Measurements from ENCODE around the gene WASL.
"Not testable (repeated sequence)": the region's sequence is repeated elsewhere in the genome, so short reads cannot be mapped to it uniquely, and the experiment has no call there.

WASL gene

DNA sequence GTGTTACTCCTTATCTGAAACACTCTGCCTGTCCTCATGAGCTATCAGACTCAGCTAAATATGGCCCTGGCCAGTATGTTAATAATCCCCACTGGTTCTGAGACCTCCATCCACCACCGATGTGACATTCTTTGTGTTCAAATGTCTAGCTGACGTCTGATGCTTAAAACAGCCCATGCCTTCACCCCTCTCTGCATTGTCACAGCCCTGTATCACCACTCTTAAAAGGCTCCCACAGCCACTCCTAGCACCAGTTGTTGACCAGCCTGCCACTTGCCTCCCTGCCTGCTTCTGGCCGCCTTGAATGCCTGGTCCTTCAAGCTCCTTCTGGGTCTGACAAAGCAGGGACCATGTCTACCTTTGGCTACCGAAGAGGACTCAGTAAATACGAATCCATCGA is 93.2 kb downstream of the WASL start, which contains the start of gene LMOD2:
LMOD2 (plus strand) TSS at position 253 of the 400 bp plus-strand sequence; CDS start at position 351, 98 bp downstream.
- no peak for DNase-seq

GRCh38 chr7:123653162-123653561 is 95.6 kb downstream of the WASL start:
- DNase-seq: no peak

- DNase-seq: no peak
Measured at GRCh38 chr7:123652406-123652805, 96.4 kb downstream of the WASL start.

DNA sequence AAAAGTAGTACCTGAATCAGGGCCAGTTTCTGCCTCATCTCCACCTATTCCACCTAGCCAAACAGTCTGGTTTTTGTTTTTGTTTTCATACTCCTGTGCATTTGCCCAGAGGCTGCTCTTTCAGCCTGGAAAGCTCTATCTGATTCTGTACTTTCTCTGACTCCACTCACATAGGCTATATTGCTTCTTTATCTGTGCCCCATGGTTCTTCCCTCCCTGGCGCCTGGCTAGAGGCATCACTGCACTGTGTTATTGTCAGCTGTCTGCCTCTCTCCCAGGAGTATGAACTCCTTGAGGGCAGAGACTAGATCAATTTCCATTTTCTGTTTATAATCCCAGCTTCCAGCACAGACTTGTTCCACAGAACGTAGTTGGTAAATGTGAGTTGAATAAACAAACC is 98.2 kb downstream of the WASL start:
- no peak for DNase-seq

GRCh38 chr7:123649964-123650363 is 98.8 kb downstream of the WASL start:
- DNase-seq: no peak

DNA sequence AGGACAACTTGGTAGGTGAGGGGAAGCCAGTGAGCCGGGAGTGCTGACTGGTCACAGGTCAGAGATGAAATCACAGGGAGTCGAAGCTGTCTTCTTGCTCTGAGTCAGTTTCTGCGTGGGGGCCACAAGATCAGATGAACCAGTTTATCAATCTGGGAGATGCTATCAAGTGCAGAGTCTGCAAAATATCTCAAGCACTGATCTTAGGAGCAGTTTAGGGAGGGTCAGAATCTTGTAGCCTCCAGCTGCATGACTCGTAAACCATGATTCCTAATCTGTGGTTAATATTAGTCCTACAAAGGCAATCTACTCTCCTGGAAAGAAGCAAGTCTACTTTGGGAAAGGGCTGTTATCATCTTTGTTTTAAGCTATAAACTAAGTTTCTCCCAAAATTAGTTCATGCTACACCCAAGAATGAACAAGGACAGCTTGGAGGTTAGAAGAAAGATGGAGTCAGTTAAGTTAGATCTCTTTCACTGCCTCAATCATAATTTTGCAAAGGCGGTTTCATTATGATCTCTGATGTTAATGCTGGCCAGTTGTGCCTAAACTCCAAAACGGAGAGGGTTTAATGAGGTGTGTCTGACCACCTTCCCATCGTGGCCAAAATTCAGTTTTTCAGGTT is 101.6 kb downstream of the WASL start:
- DNase-seq: no peak

DNA sequence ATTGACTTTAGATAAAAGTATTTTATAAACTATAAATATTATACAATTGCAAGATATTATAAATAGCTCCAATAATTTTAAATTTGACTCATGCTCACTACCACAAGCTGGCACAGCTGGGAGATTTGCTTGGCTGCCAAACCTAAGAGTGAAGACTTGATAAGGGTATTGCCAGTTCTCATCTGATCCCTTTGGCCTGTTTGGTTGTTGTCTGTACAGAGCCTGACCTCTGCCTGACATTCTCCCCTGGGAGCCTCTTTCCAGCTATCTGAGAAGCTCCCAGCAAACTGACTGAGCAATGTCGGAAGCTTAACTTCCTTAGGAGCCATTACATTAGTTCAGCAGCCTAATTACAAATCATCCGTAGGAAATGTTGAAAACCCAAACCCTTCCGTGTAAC is 103.3 kb downstream of the WASL start:
- DNase-seq: peak; percentile 38

- peak; percentile 92 for DNase-seq
Measured at GRCh38 chr7:123643495-123644441, 105.0 kb downstream of the WASL start.

GRCh38 chr7:123641901-123642300 is 106.9 kb downstream of the WASL start:
- no peak for DNase-seq

DNA sequence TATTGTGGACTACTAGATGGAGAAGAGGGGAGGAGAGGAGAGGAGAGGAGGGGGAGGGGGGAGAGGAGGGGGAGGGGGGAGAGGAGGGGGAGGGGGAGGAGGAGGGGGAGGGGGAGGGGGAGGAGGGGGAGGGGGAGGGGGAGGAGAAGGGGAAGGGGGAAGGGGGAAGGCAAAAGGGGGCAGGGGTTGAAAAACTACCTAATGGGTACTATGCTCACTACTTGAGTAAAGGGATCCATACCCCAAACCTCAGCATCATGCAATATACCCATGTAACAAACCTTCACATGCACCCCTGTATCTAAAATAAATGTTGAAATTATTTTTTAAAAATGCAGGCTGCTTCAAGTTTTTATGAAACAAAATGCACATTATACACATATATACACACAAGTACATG is 108.2 kb downstream of the WASL start:
- DNase-seq: no peak

GRCh38 chr7:123639631-123640030 is 109.2 kb downstream of the WASL start:
- no peak for DNase-seq

DNA sequence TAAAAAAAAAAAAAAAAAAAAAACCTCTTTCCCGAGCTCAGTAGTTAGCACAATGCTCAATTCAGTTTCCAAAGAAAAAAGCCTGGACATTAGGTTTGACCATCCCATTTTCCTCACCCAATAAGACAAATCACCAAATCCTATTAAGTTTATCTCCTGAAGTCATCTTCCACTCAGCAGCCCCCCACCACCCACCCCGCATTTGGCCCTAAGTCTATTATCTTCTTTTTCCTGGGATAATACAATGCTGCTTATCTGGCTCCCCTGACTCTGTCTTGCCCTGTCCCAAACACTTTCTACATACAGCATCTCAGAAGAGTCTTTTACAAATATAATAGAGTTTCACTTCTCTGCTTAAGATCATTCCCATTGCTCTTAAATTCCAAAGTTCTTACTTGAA is 110.9 kb downstream of the WASL start:
- DNase-seq: no peak

- no peak for DNase-seq
Measured at GRCh38 chr7:123637203-123637602, 111.6 kb downstream of the WASL start.

- DNase-seq: peak; percentile 43
Measured at GRCh38 chr7:123635551-123636359, 113.0 kb downstream of the WASL start.

DNA sequence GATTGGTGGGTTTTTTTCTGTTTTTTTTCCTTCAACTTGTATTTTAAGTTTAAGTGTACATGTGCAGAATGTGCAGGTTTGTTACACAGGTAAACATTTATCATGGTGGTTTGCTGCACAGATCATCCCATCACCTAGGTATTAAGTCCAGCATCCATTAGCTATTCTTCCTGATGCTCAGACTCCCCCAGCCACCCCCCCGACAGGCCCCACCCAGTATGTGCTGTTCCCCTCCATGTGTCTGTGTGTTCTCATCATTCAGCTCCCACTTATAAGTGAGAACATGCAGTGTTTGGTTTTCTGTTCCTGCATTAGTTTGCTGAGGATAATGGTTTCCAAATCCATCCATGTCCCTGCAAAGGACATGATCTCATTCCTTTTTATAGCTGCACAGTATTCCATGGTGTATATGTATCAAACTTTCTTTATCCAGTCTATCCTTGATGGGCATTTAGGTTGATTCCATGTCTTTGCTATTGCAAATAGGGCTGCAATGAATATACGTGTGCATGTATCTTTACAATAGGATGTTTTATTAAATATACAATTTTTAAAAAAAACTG is 114.7 kb downstream of the WASL start:
- DNase-seq: not testable (repeated sequence)

DNA sequence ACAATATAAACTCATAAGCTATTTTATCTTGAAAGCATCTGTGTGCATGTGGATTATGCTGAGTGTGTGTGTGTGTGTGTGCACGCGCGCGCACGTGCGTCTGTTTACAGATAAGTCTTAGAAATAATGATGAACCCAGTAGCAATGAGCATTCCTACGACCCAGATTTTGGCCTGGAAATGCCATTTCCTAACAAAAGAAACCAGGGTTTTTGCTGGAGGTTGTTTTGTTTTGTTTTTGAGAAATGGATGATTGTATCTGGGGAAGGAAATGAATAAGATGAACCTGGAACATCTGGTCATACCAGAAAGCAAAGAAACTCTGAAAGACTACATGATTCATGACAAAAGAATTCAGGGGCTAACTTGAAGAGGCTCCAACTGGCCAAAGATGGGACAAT is 115.2 kb downstream of the WASL start:
- DNase-seq: no peak

DNA sequence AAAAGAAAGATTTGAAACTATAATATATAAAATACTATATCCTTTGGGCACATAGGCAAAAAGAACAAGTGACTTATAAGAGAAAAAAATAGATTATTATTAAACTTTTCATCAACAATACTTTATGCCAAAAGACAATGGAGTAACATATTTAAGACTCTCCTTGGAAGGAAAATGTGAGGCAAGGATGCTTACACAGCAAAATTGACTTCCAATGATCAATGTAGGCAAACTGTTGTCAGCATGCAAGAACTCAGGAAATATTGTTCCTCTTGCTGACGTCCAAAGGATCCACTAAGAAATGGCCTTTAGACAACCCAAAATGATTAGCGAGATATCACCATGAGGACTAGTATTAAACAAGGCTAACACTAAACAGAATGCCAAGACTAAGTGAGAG is 116.0 kb downstream of the WASL start:
- DNase-seq: no peak

Measured in NCI-H146 (cell line).